RWPE2 (cell line): ENCODE measurements around the gene MBNL2.

Source experiments
- ATAC-seq: fragments of 200-7000 bp; cut with Tn5 transposase; 3 replicates; pipeline ENCODE4 v1.9.1; 2021; ENCODE audit warnings: low read depth
- DNase-seq: peaks from one replicate; pipeline ENCODE4 v3.0.0-alpha.2; 2020; ENCODE audit warnings: low spot score
- H3K27ac ChIP-seq: fragments of 450-650 bp; 2 replicates; pipeline ENCODE4 v1.5.1; 2017; ENCODE audit warnings: mild to moderate bottlenecking; ENCODE audit not compliant: poor library complexity, severe bottlenecking
- H3K27me3 ChIP-seq: fragments of 250-450 bp; sonication (Bioruptor Pico); 2 replicates; pipeline ENCODE4 v1.5.1; 2021; ENCODE audit warnings: mild to moderate bottlenecking, moderate library complexity; ENCODE audit not compliant: insufficient read depth, poor library complexity, severe bottlenecking
- H3K36me3 ChIP-seq: fragments of 250-450 bp; sonication (Bioruptor Pico); 2 replicates; pipeline ENCODE4 v1.5.1; 2020; ENCODE audit warnings: low read depth, mild to moderate bottlenecking, moderate library complexity
- H3K4me1 ChIP-seq: fragments of 250-450 bp; sonication (Bioruptor Pico); 2 replicates; pipeline ENCODE4 v1.5.1; 2021; ENCODE audit warnings: mild to moderate bottlenecking, moderate library complexity; ENCODE audit not compliant: insufficient read depth, poor library complexity, severe bottlenecking
- H3K4me3 ChIP-seq: fragments of 250-450 bp; sonication (Bioruptor Pico); 2 replicates; pipeline ENCODE4 v1.5.1; 2021; ENCODE audit warnings: mild to moderate bottlenecking, moderate library complexity; ENCODE audit not compliant: severe bottlenecking
- H3K9me3 ChIP-seq: fragments of 250-450 bp; sonication (Bioruptor Pico); 2 replicates; pipeline ENCODE4 v1.5.1; 2021; ENCODE audit warnings: mild to moderate bottlenecking, moderate library complexity; ENCODE audit not compliant: severe bottlenecking
- CTCF ChIP-seq: fragments of 450-650 bp; IDR thresholded peaks from one replicate; pipeline ENCODE4 v1.5.1; 2017; ENCODE audit warnings: mild to moderate bottlenecking, moderate library complexity; ENCODE audit not compliant: poor library complexity, severe bottlenecking

Gene MBNL2

GRCh38 chr13:97440598-97441170 is 218.6 kb downstream of the MBNL2 start:
- Histone ChIP-seq H3K4me3 (no peak overlapping the region), H3K27me3 (no peaks in the 10 kb centered on the region), H3K4me1 (no peaks in the 10 kb centered on the region), H3K27ac (no peak overlapping the region), H3K36me3 (peaks cover 11% of the 10 kb centered on the region), H3K9me3 (no peaks in the 10 kb centered on the region)
- DNase-seq (no peak), ATAC-seq (no peak)
- TF ChIP-seq CTCF: no peak

- no peak for TF ChIP-seq CTCF
- Histone ChIP-seq H3K27me3 (no peaks in the 10 kb centered on the region), H3K9me3 (no peaks in the 10 kb centered on the region), H3K4me1 (no peaks in the 10 kb centered on the region), H3K36me3 (peaks cover 11% of the 10 kb centered on the region), H3K27ac (no peak overlapping the region), H3K4me3 (no peak overlapping the region)
- DNase-seq: no peak
- no peak for ATAC-seq
Observed at GRCh38 chr13:97441368-97441767, 219.2 kb downstream of the MBNL2 start.
